Esophagus muscularis mucosa (tissue), 3 donors: ENCODE data around the gene NRXN2.

Experiments used
- CTCF ChIP-seq, 3 experiments: fragments of 200-600 bp in 2 of 3; fragments of 450-650 bp in 1 of 3; sonication (generic) in 2 of 3; IDR thresholded peaks; one replicate each; pipeline ENCODE4 v1.5.1; 2017 to 2019; ENCODE audit warnings: antibody characterized with exemption in 3 of 3, mild to moderate bottlenecking in 2 of 3, moderate library complexity in 1 of 3
- POLR2AphosphoS5 ChIP-seq, 2 donors: sonication (generic); formaldehyde crosslinking; IDR thresholded peaks; one replicate each; pipeline ENCODE4 v1.6.1; 2017; ENCODE audit warnings: antibody characterized with exemption in 2 of 2

GRCh38 chr11:64571410-64572091, 151.4 kb downstream of the NRXN2 start:
- no peak for TF ChIP-seq CTCF (IDR thresholded peaks at IDR 0.05)
- TF ChIP-seq POLR2AphosphoS5 (IDR thresholded peaks at IDR 0.05) = no peak
